ENCODE data around the gene MYH10. TPM values are rescaled to one million over a fixed set of nuclear protein-coding genes. Genes with fewer than 3 reads are reported as not detected.

The MYH10 gene
- polyA plus RNA-seq, 4 donors: 236 to 271 (median 255) TPM

GRCh38 chr17:8503368-8503767, 127.2 kb downstream of the MYH10 start:
- DNase-seq (ENCODE audit: low read depth in 4 of 4, low spot score in 3 of 4): no peak

GRCh38 chr17:8502126-8502525, 128.4 kb downstream of the MYH10 start:
- DNase-seq (ENCODE audit: low read depth in 4 of 4, low spot score in 3 of 4): no peak

- DNase-seq (ENCODE audit: low read depth in 4 of 4, low spot score in 3 of 4): no peak
These were observed 129.9 kb downstream of the MYH10 start for GRCh38 chr17:8500609-8501008.

- no peak for DNase-seq (ENCODE audit: low read depth in 4 of 4, low spot score in 3 of 4)
These were observed 130.9 kb downstream of the MYH10 start for GRCh38 chr17:8499614-8500013.

GRCh38 chr17:8499171-8499570, 131.4 kb downstream of the MYH10 start:
- DNase-seq (ENCODE audit: low read depth in 4 of 4, low spot score in 3 of 4): no peak

- no peak for DNase-seq (ENCODE audit: low read depth in 4 of 4, low spot score in 3 of 4)
These were observed 134.4 kb downstream of the MYH10 start for GRCh38 chr17:8496081-8496480.

- no peak for DNase-seq (ENCODE audit: low read depth in 4 of 4, low spot score in 3 of 4)
These were observed 135.9 kb downstream of the MYH10 start for GRCh38 chr17:8494506-8495111.

- no peak for DNase-seq (ENCODE audit: low read depth in 4 of 4, low spot score in 3 of 4)
These were observed 136.5 kb downstream of the MYH10 start for GRCh38 chr17:8494021-8494420.

- no peak for DNase-seq (ENCODE audit: low read depth in 4 of 4, low spot score in 3 of 4)
These were observed 138.4 kb downstream of the MYH10 start for GRCh38 chr17:8492121-8492520.

GRCh38 chr17:8490256-8491023, 140.1 kb downstream of the MYH10 start:
- DNase-seq (ENCODE audit: low read depth in 4 of 4, low spot score in 3 of 4): no peak

GRCh38 chr17:8489841-8490240, 140.7 kb downstream of the MYH10 start:
- DNase-seq (ENCODE audit: low read depth in 4 of 4, low spot score in 3 of 4): no peak

- DNase-seq (ENCODE audit: low read depth in 4 of 4, low spot score in 3 of 4): no peak
These were observed 141.6 kb downstream of the MYH10 start for GRCh38 chr17:8488901-8489300.

GRCh38 chr17:8488491-8488890, 142.0 kb downstream of the MYH10 start:
- DNase-seq (ENCODE audit: low read depth in 4 of 4, low spot score in 3 of 4): no peak

GRCh38 chr17:8487743-8488142, 142.8 kb downstream of the MYH10 start:
- DNase-seq (ENCODE audit: low read depth in 4 of 4, low spot score in 3 of 4): no peak

GRCh38 chr17:8487130-8487645, 143.3 kb downstream of the MYH10 start:
- DNase-seq (ENCODE audit: low read depth in 4 of 4, low spot score in 3 of 4): no peak

- no peak for DNase-seq (ENCODE audit: low read depth in 4 of 4, low spot score in 3 of 4)
These were observed 145.0 kb downstream of the MYH10 start for GRCh38 chr17:8485491-8485890.

- DNase-seq (ENCODE audit: low read depth in 4 of 4, low spot score in 3 of 4): no peak
These were observed 146.1 kb downstream of the MYH10 start for GRCh38 chr17:8484465-8484864.

- DNase-seq (ENCODE audit: low read depth in 4 of 4, low spot score in 3 of 4): no peak
These were observed 148.0 kb downstream of the MYH10 start for GRCh38 chr17:8482546-8482945.

- no peak for DNase-seq (ENCODE audit: low read depth in 4 of 4, low spot score in 3 of 4)
These were observed 148.8 kb downstream of the MYH10 start for GRCh38 chr17:8481703-8482102.

- no peak for DNase-seq (ENCODE audit: low read depth in 4 of 4, low spot score in 3 of 4)
These were observed 149.4 kb downstream of the MYH10 start for GRCh38 chr17:8481089-8481488.

- DNase-seq (ENCODE audit: low read depth in 4 of 4, low spot score in 3 of 4): no peak
These were observed 150.2 kb downstream of the MYH10 start for GRCh38 chr17:8480011-8480976.
